NCI-H524 (cell line): ENCODE measurements around the gene MFSD11.
A peak's percentile ranks its signal among the peaks of the same experiment; 100 is the strongest.
"Not testable (repeated sequence)": the region's sequence is repeated elsewhere in the genome, so short reads cannot be mapped to it uniquely, and the experiment has no call there.

Experiments
- DNase-seq, 2 experiments: peaks; one replicate each; lab custom pipeline; 2025; lab: John Stamatoyannopoulos, UW

The MFSD11 gene

DNA sequence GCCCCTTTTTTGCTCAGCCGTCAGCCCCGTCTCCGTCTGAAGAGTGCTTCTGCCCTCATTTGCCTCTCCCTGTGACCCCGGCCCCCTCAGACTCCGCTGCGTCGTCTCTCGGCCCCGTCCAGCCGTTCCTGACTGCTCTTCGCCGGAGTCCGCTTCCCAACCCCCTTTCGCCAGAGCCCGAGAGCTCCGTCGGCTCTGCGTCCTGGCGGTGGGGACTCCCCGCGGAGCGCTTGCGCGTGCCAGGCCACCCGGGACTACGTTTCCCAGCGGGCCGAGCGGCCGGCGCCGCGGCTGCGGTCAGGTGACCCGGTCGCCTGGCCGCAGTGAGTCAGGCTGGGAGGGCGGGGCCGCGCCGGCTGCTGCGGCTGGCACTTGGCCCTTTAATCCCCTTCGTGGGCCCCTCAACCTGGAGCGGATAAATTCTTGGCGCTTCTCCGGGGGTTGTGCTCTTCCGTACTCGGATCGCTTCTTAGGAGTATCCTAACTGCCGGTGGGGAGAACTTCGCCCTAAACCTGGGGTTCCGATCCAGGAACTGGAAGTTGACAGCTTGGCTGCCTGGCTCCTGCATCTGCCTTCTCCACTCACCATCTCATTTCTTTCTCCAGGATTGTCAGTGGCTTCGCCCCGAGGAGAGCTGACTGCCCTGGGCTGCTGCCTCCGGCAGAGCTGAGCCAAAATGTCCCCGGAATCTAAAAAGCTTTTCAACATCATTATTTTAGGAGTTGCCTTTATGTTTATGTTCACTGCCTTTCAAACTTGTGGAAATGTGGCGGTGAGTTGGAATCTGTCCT lies at the start of gene MFSD11:
Gene MFSD11 (plus strand): TSS at position 444 of the 792 bp plus-strand sequence. CDS start 234 bp downstream, at position 678.
- peak; percentile 99 for DNase-seq

DNA sequence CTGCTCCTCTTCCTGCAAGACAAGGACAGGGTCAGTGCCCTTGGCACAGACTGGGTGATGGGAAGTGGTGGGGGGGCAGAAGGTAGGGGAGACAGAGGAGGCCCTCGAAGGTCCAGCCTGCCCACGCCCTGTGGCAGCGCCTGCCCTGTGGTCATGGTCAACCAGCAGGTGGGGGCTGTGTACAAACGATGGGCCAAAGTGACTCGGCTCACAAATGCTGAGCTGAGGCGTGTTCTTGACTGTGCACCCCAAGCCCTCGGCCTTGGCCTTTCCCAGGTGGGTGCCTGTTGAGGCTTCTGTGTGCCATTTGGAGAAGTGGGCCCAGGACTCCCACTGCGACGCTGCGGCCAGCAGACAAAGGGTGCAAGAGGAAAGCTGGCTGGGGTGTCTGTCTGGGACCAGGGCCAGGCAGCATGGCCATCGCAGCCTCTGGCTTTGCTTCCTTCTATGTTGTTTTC lies 49.7 kb upstream of the MFSD11 start:
- no peak for DNase-seq

DNA sequence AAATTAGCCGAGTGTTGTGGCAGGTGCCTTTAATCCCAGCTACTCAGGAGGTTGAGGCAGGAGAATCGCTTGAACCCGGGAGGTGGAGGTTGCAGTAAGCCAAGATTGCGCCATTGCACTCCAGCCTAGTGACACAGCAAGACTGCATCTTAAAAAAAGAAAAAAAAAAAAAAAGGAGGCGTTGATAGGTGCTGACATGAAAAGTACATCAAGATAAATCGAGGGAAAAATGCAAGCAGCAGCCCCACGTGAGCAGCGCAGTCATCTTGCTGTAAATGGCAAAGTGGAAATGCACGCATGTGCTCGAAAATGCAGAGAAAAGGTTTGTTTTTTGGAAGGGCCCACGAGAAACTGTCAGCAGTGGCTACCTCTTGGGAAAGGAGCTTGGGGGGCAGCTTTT lies 48.1 kb upstream of the MFSD11 start:
- DNase-seq, result no peak

DNA sequence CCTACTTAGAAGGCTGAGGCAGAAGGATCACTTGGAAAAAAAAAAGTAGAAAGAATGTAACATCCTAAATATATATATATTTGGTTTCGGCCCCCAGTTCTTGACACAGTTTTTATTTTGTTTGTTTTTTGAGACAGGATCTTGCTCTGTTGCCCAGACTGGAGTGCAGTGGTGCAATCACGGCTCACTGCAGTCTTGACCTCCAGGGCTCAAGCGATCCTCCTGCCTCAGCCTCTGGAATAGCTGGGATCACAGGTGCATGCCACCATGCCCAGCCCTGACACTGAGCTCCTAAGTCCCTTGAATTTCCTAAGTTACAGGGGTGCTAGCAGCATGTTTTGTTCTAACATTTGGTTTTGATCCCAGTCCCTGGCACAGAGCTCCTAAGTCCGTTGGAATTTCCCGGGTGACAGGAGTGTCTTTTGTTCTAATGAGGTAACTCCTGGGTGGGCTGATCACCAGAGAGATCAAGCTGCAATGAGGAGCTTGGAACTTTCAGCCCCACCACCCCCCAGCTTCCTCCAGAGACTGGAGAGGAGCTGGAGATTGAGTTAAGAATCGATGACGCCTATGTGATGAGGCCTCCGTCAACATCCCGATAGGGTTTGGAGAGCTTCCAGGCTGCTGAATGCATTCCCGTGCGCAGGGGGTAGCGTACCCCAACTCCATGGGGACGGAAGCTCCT lies 47.2 kb upstream of the MFSD11 start:
- no peak for DNase-seq

DNA sequence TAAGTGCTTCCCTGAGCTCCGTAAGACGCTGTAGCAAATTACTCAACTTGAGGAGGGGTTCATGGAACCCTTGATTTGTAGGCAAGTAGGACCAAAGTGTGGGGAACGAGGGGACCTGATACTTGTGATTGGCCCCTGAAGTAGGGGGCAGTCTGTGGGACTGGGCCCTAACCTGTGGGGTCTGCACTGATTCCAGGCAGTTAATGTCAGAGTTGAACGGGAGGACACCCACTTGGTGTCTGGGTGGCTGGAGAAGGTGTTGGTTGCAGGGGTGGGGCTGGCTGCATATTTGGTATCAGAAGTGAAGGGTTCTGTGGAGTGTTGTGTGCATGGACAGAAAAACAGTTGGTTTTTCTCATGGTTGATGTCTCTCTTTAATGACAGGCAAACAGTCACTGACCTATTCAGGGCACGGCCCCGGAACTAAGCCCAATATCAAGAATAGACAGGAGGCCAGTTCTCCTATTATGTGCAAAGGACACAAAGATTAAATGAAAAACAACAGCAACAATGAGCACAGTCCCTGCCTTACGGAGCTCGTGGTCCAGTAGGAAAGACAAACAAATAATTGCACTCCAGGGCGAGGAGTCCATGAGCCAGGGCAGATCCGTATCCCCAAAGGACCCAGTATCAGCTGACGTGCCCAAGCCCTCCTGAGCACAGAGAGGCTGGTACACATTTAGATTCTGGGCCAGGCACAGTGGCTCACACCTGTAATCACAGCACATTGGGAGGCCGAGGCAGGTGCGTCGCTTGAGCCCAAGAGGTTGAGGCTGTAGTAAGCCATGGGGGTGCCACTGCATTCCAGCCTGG lies 46.3 kb upstream of the MFSD11 start:
- no peak for DNase-seq

DNA sequence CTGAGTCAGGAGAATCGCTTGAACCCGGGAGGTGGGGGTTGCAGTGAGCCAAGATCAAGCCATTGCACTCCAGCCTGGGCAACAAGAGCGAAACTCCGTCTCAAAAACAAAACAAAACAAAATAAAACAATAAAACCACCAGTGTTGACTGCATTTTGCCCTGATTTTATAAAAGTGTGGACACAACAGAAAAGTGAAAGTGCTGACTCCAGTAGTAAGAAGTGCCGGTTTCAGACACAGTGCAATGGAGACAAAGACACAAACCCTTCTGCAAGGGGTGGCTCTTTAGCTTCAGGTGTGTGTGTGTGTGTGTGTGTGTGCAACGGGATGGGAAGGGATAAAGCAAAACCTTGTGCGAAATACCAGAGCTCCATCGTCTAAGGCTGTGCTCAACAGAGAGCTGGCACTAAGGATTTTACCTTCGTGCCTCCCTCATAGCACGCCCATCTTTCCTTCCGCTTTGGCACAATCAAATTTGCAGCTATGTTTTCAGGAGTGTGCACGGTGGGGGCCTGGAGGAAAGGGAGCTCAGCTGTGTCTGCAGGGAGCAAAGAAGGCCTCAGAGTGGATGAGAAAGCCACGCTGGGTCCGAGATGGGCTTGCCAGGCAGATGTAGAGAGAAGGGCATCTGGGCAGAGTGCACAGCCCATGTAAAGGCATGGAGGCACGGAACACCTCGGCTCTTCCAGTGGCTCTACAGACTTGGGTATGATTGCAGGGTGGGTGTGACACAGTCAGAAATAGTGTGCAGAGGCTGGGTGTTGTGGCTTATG lies 42.7 kb upstream of the MFSD11 start:
- DNase-seq, result no peak

DNA sequence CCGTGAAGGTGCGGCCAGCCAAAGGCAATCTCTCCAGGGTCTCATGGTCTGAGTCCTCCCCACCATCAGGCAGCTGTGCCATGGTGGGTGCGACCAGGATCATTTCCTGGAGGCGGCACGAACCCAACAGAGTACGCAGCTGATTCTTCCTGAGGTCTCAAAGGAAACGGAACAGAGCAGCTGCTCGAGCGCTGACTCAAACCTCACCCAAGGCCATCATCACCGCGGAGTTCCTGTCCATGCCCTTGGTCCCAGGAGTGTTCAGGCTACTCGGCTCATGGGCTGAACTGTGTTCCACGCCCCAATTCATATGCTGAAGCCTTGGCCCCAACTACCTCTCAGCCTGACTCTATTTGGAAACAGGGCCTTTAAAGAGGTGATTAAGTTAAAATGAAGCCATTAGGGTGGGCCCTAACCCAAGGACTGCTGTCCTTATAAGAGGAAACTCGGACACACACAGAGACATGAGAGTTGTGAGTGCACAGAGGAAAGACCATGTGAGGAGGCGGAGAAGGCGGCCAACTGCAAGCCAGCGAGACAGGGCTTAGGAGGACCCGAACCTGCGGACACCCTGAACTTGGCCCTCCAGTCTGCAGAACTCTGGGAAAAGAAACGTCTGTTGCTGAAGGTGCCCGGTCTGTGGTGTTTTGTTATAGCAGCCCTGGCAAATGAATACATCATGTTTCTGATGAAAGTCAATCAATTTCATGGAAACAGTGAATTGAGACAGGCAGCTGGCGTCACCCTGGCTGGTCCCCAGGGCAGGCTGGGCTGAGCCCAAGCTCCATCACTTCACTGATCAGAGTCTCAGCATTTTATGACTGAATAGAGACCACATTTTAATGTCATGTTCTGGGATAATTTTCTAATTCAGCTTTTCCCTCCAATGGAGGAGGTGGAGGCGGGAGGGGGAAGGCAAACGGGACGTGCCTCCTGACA lies 40.9 kb upstream of the MFSD11 start:
- DNase-seq, result no peak

DNA sequence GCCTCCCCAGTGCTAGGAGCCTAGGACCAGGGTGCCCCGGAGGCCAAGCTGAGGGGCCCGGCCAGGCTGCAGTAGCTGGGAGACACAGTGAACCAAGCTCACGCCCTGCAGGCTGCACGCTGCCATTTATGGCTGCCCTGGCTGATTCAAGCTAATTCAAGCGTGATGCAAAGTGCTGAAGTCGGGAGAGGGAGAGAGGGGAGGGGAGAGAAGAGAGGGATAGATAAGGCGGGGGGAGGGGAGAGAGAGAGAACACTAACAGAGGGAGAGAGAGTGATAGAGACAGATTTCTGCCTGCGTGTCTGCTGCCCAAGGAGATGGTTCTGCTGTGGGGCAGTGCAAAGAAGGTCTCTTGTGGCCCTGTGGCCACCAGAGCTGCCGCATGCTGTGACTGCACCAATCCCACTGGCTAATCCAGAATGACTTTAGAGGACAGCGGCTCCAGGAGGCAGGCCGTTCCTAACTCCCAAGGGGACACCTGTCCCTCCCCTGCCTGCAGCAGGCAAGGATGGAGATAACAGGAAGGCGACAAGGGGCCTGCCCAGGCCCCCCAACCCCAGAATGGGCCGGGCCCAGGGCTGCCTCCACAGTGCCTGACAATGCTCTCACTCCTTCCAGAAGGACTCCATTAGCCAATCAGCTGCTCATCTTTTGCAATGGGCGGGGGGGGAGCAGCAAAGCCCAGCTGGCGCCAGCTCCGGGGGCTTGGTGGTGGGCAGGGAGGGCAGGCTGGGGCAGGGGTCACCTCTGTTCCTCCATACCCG lies 40.0 kb upstream of the MFSD11 start:
- DNase-seq, result peak in 1 of 2 experiments; percentile 42

DNA sequence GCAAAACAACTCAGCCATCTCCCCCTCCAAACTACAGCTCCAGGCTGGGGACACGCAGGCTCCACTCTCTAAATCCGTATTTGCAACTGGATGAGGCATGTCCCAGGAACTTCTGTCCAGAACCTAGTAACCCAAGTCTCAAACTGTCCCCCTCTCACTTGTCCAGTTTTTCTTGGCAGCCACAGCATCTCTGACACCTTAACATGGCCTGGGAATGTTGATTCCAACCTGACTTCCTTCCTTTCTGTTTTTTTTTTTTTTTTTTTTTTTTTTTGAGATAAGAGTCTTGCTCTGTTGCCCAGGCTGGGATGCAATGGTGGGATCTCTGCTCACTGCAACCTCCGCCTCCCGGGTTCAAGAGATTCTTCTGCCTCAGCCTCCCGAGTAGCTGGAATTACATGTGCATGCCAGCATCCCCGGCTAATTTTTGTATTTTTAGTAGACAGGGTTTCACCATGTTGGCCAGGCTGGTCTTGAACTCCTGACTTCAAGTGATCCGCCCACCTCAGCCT lies 39.4 kb upstream of the MFSD11 start:
- not testable (repeated sequence) for DNase-seq

DNA sequence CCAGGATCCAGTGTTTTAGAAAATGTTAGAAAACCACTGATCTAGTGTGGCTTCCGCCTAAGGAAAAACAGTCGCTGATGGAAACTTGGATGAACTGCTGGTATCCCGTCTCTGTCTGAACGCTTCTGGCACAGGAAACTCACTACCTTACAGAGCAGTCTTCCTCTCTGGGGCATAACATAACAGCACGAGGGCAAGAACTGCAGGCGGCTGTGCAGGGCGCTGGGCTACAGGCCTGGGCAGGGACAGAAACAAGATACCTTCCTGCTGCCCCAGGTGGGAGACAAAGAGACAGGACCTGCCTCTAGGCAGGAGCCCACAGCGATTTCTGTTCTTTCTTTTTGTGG lies 37.7 kb upstream of the MFSD11 start:
- no peak for DNase-seq

DNA sequence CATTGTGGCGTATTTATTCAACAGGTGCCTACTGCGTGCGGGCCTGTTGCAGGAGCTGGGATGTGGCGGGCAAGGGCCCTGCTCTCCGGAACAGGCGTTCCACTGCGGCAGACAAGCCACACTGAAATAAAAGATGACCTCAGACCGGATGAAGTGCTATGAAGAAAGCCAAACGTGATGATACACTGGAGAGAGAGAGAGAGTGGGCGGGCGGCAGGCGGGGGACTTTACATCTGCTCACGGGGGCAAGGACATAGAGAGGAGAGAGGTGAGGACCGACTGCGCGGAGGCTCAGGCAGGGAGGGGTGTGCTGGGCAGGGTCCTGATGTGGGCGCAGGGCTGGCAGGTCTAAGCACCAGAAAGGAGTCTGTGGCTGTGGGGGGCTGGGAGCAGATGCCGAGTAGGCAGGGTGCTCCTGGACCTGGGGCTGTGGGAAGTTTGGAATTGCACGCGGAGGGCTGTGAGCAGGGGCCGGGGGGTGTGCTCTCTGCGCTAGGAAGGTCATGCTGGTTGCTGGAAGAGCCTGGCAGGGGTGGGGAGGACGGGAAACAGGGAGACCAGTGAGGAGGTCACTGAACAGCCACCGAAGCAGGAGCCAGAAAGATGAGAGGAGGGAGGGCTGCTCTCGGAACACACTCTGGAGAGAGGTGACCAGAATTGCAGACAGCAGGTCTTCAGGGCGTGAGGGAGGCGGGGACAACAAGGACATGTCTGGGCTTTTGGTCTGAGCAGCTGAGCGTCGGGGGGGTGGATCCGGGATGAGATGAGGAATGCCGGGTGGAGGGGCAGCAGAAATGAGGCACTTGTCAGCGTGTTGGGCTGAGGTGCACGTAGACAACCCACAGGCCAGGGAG lies 37.1 kb upstream of the MFSD11 start:
- peak in 1 of 2 experiments; percentile 38 for DNase-seq

DNA sequence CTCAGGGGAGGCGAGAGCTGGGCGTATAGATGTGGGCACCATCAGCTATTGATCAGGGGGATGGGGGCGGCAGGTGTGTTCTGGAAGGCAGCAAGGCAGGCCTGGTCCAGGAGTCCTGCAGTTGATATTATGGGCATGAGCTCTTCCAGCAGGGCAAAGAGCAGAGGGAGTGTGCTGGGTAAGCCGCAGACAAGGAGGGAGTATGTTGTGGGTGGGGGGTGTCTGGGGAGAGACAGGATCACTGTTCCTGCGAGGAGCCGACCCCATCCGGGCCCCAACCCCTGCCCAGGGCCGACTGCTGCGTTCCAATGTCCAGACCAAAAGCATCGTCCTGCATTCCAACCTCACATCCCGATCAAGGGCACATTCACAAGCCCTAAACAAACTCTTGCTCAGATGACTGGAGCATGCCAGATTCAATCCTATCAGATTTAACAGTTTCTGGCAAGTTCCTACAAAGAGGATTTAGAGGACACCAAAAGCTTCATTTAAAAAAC lies 36.4 kb upstream of the MFSD11 start:
- no peak for DNase-seq

DNA sequence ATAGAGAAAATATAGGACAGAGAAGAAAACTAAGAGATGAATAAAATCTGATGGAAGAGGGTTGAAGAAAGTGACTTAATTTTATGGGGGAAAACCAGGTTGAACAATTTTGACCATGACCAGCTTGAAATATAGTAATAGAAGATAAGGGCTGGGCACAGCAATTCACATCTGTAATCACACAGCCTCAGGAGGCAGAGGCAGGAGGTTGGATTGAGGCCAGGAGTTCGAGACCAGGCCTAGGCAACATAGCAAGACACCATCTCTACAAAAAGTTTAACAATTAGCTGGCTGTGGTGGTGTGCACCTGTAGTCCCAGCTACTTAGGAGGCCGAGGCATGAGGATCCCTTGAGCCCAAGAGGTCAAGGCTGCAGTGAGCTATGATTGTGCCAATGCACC lies 35.8 kb upstream of the MFSD11 start:
- no peak for DNase-seq

DNA sequence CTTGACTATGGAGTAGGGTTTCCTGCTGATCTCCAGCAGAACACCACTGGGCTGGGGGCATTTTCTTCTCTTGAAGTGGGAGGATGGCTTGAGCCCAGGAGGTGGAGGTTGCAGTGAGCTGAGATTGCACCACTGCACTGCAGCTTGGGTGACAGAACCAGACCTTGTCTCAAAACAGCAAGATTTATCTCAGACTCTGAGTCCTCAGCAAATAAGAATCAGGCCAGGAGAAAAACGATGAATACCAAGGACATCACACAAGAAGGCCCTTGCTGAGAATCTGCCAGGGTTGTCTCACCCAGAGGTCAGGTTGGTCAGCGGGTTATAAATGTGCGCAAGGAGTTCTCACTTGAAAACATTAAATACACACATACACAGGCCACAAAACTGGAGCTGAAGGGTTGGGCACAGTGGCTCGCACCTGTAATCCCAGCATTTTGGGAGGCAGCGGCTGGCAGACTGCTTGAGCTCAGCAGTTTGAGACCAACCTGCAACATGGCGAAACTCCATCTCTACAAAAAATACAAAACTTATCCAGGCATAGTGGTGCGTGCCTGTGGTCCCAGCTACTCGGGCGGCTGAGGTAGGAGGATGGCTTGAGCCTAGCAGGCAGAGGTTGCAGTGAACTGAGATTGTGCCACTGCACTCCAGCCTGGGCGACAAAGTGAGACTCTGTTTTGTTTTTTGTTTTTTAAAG lies 34.8 kb upstream of the MFSD11 start:
- no peak for DNase-seq

DNA sequence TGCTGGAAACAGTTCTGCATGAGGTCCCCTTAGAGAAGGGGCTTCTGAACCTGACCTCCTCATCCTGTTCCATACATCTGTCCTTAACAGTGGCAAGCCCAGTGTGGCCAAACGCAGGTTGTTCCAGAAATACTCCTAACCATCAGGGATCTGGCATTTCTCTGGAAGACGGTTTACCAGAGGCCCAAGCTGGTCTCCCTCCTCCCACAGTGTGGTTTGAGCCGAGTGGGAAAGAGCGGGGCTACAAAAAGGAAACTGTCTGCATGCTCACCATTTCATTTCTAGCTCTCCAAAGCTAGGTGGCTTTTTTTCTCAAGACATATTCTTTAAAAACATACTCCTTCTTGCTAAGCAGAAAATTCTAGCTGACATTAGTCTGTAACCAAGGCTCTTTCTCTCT lies 33.1 kb upstream of the MFSD11 start:
- DNase-seq, result no peak

DNA sequence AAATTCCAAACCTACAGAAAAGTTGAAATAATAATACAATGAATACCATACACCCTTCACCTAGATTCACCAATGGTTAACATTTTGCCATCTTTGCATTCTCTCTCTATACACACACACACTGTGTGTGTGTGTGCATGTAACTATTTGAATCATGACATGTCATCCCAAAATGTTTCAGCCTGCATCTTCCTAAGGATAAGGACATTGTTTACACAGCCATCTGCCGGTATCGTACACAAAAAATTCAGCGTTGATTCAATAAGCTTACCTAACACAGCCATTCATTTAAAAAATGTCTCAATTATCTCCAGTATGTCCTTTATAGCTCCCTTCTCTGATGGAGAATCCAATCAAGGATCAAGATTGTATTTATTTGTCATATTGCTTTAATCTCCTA lies 31.1 kb upstream of the MFSD11 start:
- DNase-seq, result no peak

DNA sequence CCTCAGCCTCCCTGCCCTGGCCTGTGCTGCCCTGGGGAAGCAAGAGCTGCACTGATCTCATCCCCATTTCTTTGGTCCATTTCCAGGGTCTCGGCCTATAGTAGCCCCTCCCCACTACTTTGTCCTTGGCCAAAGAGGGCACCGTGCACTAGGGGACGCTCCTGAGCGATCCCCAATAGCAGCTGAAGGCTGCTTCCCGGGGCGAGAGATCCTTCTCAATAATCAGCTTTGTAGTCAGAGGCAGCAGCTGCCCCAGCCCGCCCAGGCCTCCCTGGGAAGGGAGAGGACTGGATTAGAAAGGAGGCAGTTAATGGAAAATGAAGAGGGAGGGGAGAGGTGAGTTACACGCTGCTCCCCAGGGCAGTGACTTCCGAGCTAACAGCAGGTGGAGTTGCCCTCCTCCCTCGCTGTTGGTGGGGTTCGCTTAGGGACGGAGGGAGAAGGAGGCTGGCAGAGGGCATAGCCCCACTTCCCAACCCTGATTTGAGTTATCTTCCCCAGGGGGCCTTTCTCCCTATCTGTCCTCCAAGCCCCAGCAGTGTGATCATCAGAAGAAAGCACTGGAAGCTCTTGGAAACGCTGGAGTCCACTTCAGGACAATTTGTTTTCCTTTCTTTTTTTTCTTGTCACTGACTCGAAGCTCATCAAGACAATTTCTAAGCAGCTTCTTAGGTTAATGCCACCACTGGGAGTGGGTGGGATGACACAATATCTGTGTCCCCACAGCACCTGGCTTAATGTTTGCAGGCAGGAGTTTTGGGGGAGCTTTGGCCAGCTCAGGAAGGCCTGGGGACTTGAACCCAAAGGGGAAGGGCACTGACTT lies 29.7 kb upstream of the MFSD11 start:
- peak; percentile 97 to 98 for DNase-seq
